GM19467 (cell line): Measurements from ENCODE around the gene IQCK.
"Not testable (repeated sequence)": the region's sequence is repeated elsewhere in the genome, so short reads cannot be mapped to it uniquely, and the experiment has no call there.

ENCODE experiments used
- ATAC-seq: cut with Tn5 transposase; IDR thresholded peaks from one replicate; pipeline ENCODE4 v1.9.1; 2021; ENCODE audit warnings: mild to moderate bottlenecking, moderate library complexity; ENCODE audit not compliant: unreplicated experiment

Gene IQCK

GRCh38 chr16:19785081-19785480 is 67.0 kb downstream of the IQCK start:
- no peak for ATAC-seq

- no peak for ATAC-seq
Observed at GRCh38 chr16:19785512-19786130, 67.5 kb downstream of the IQCK start.

GRCh38 chr16:19801369-19801768 is 83.3 kb downstream of the IQCK start:
- not testable (repeated sequence) for ATAC-seq

- not testable (repeated sequence) for ATAC-seq
Observed at GRCh38 chr16:19801824-19802223, 83.8 kb downstream of the IQCK start.

GRCh38 chr16:19802612-19803011 is 84.5 kb downstream of the IQCK start:
- ATAC-seq: no peak

- ATAC-seq: no peak
Observed at GRCh38 chr16:19804538-19805323, 86.7 kb downstream of the IQCK start.

- no peak for ATAC-seq
Observed at GRCh38 chr16:19805459-19806162, 87.5 kb downstream of the IQCK start.

GRCh38 chr16:19808061-19808641 is 90.1 kb downstream of the IQCK start:
- peak; percentile 62 for ATAC-seq

- no peak for ATAC-seq
Observed at GRCh38 chr16:19809121-19809635, 91.1 kb downstream of the IQCK start.

- no peak for ATAC-seq
Observed at GRCh38 chr16:19809693-19810092, 91.6 kb downstream of the IQCK start.

- no peak for ATAC-seq
Observed at GRCh38 chr16:19810817-19811731, 93.0 kb downstream of the IQCK start.

GRCh38 chr16:19812986-19813385 is 94.9 kb downstream of the IQCK start:
- no peak for ATAC-seq

GRCh38 chr16:19815418-19815817 is 97.3 kb downstream of the IQCK start:
- ATAC-seq: no peak

GRCh38 chr16:19817122-19817521 is 99.1 kb downstream of the IQCK start:
- no peak for ATAC-seq

- no peak for ATAC-seq
Observed at GRCh38 chr16:19817875-19818274, 99.8 kb downstream of the IQCK start.

GRCh38 chr16:19822533-19822932 is 104.5 kb downstream of the IQCK start:
- ATAC-seq: no peak

- no peak for ATAC-seq
Observed at GRCh38 chr16:19823322-19823721, 105.3 kb downstream of the IQCK start.

GRCh38 chr16:19824216-19824615 is 106.1 kb downstream of the IQCK start:
- no peak for ATAC-seq

GRCh38 chr16:19829844-19830692 is 112.0 kb downstream of the IQCK start:
- ATAC-seq: no peak
